Measurements from ENCODE around the gene GAS7.

The GAS7 gene

DNA sequence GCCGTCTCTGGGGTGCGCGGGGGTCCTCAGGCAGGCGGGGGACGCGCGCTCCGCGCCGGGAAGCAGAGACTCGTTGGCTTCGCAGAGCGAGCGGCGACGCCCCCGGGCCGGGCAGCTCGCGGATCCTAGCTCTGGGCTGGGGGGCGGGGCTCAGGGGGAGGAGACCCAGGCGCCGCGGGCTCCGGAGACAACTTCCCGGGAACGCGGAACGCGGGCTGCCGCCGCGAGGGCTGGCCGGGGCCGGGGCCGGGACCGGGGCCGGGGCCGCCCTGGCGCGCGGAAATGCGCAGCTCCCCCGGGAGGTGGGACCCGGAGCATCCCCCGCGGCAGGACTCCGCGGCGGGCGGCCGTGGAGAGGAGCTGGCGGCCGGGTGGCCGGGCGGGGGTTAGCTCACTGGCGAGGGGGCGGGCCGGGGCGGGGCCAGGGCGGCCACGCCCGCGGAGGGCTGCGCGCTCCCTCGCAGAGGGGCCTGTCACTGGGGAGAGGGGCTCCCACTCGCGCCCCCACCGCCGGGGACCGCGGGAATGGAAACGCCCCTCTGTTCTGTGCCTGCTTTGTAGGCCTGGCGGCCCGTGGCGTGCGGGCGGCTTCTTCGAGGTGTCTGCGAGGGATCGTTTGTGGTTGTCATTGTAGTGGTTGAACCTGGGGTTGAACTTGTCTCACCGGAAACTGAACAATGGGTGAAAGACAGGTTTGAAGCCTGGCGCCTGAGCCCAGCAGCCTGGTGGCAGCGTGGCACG lies at the start of gene GAS7:
TSS of gene GAS7 (minus strand) at position 98 of the 741 bp plus-strand sequence.
- peak; percentile 35 for DNase-seq

DNA sequence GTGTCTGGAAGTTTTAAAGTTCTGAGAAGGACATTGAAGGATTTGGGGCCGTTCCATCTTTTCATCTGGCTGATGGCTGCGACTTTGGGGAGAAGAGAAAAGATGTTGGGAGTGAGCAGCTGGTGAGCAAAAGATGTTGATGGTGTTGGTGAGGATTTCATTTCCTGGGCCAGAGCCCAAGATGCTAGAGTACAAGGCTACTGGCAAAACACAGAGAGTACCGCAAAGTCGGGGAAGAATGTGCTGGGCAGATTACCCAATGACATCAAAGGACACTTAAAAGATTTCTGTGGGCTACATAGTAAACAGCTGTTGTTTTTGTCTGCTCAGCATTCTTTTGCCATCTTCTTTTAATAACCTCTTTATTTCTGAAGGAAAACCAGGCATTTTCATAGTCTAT lies 49.4 kb upstream of the GAS7 start:
- DNase-seq: no peak

DNA sequence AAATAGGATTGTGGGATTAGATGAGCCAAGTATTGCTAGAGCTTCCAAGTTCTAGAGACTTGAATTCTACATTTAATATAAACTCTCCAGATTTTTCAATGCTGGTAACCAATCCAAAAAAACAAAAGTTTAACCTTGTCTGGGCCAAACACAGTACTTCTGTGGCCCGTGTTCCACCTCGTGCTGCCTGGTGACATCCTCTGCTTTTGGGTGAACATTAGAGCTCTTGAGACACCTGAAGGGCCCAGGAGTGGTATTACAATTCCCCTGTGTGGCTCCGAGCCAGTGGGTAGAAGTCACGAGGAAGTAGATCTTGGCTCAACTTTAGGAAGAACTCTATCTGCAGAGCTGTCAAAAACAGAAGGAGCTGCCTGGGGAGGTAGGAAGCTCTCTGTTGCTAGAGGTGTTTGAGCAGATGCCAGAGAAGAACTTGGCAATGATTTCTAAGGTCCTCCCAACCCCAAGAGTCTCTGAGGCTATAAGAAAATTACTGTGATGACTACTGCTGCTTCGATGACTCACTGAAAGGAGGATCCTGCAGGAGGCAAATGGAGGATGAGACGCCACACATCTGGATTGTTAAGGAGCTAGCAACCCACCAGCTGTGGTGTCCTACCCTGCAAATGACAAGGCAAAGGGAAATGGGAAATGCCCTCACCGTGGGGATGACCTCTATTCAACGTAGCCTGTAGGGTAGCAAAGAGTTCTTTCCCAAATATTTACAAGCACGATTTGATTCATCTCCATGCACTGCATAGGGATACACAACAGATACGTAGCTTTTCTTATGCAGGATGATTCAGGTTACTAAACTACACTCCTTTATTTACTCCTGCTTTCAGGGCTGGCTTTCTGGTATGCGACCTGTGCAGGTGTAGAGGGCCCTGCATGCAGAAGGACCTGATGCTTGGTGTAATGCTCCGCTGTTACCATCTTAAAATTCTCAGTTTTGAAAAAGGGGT lies 45.8 kb upstream of the GAS7 start:
- DNase-seq: no peak

DNA sequence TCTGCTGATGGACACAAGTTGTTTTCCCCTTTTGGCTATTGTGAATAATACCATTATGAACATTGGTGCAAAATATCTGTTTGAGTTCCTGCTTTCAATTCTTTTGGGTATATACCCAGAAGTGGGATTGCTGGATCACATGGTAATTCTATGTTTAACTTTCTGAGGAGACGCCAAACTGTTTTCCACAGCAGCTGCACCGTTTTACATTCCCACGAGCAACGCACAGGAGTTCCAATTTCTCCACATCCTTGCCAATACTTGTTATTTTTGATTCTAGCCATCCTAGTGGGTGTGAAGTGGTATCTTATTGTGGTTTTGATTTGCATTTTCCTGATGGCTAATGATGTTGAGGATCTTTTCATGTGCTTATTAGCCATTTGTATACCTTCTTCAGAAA lies 43.4 kb upstream of the GAS7 start:
- no peak for DNase-seq

DNA sequence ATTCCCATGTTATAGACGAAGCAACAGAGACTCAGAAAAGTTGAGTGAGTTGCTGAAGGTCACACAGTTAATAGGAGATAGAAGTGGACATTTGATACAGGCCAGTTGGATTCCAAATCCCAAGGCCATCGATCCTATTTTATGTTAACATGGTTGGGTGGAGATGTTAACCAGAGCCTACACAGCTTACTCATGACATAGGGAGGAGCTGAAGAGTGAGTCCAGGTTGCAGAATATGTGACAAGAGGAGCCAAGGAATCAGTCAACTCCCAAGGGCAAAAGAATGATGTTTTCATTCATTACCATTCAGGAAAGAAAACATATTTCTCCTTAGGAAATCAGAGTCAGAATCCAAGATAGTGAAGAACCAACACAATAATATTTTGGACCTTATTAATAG lies 40.3 kb upstream of the GAS7 start:
- no peak for DNase-seq

DNA sequence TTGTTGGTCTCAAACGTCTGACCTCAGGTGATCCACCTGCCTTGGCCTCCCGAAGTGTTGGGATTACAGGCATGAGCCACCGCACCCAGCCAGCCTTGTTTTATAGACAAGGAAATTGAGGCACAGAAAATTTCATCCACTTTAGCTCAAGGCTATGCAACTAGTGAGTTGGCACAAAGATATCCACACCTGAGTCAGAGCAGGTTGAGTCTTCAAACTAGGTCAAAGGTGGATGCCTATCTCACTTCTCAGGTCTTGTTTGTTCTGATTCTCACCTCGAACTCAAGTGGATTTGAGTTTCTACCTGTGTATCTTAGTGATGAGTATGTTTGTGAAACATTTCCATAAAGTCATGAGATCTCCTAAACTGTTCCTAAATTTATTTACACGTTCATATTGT lies 35.6 kb upstream of the GAS7 start:
- DNase-seq: no peak

DNA sequence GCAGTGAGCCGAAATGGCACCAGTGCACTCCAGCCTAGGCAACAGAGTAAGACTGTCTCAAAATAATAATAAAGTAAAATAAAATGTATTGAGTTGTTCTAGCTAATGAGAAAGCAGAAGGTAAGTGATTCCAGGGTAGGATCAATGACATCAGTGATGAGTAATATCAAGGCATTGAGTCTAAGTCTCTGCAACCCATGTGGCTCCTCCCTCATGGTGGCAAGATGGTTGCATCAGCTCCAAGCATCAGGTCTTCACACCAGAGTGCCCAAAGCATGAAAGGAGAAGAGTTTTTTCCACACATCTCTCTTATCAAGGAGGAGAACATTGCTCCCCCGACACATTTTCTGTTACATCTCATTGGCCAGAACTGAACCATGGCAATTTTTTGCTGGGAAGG lies 34.8 kb upstream of the GAS7 start:
- DNase-seq: peak; percentile 9

DNA sequence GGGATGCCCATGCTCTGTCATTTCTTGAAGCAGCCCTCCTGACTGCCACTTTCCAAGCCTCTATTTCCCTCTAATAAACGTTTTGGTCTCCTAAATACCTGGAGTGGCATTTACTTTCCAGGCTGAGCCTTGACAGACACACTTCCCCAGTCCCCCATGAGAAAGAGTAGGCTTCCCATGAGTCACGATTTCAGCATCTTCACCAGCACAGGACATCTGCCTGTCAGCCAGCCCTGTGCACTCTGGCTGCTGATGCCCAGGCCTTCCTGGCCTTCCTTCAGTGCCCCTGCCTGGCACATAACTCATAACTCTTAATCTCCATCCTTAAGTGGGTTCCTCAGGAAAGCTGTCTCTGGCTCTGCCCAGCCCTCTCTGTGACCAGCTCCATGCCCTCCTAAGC lies 30.8 kb upstream of the GAS7 start:
- DNase-seq: no peak

DNA sequence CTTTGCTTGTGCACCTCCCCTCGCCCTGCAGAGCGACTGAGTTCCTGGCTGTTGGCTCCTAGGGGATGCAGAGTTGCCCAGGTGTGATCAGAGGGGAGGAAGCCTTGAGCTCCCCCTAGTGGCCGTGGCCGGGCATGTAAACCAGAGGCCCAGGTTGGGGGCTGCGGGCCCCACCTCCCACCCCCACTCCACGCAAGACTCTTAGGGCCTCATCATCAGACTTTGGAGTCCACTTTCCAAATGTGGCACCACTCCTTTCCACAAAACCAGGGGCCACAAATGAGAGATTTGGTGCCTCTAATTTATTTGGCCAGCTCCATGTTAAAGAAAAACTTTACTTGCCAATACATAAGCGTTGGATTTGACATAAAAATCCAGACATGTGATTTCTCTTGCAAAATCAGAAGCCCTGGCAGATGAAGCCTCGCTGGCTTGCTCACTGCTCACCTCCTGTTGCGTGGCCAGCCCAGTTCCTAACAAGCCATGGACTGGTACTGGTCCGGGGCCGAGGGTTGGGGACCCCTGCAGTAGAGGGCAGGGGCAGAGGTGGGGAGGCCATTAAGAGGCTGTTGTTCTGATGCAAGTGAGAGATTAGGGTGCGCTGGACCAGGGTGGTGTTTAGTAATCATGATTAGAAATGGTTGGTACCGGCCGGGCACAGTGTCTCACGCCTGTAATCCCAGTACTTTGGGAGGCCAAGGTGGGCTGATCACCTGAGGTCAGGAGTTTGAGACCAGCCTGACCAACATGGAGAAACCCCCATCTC lies 28.7 kb upstream of the GAS7 start:
- DNase-seq: peak; percentile 51

DNA sequence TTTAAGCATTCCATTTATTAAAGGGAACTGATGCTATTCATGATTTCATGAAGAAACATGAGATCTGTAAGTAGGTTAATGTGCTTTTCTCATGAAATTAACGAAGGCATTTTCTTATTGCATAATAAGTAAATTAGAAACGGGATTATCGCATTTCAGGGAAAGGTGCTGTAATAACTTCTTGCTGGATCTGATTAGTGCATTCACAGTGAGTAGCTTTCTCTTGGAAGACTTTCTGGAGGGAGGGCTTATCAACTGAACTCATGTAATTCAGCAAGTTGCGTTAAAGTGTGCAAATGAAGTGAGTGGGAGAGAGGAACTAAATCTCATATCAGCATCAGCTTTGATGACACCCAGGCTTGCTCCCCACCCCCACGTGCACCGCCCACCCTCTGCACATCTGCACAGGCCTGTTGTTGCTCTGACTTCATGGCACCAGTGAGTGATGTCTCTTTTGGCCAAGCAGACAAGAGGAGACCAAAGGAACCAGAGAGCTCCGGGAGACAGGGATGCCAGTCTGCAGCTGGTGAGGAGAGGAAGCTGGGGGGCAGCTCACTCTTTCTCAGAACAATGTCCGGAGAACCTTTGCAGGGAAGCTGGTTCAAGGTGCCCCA lies 26.3 kb upstream of the GAS7 start:
- DNase-seq: no peak

DNA sequence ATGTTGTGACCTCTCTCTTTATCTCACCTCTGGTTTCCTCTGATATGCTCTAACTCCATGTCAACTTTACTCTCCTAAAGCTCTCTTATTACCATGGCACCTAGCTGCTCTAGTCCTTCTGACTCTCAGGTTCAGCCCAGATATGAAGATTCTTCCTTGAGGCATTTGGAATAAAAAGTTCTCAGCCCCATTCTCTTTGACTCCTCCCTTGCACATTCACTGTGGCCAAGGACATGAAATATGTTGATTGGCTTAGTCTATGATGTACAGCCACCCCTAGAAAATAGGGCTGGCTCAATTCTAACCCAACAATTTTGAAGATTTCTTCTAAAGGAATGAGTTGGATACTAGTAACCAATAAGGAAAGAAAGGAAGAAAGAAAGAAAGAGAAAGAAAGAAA lies 20.8 kb upstream of the GAS7 start:
- no peak for DNase-seq

DNA sequence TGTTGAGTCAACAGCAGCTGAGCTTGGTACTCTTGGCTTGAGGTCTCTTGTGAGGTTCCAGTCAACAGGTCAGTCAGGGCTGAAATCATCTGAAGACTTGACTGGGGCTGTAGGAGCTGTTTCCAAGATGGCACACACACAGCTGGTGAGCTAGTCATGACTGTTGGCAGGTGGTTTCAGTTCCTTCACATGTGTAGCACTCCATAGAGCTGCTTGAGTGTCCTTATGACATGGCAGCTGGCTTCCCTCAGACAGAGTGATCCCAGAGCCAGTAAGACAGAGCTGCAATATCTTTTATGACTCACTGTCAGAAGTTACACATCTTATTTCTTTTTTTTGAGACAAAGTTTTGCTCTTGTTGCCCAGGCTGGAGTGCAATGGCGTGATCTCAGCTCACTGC lies 19.5 kb upstream of the GAS7 start:
- DNase-seq: no peak

DNA sequence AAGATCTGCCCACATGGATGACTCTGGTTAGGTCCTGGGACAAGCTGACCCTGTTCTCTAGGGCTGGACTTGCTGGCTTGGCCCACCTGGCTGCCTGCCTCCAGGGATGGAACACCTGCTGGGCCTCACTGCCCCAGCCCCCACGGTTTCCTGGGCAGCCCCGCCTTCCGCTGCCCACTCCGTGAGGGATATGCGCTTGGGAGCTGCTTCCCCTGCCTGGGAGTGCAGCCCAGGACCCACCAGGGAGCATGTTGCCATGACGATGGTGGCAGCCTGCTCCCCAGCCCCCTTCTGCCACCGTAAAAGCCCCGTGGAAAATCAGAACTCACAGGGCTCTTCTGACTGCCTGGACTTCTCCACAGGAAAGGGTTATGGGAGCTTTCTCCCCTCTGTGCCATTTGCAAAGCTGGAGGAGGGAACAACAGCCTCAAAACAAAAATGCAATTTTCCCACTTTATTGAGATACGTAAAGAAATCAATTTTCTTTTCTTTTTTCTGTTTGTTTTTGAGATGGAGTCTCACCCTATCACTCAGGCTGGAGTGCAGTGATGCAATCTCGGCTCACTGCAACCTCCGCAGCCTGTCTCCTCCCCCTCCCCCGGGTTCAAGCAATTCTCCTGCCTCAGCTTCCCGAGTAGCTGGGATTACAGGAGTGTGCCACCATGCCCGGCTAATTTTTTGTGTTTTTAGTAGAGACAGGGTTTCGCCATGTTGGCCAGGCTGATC lies 18.0 kb upstream of the GAS7 start:
- DNase-seq: no peak

DNA sequence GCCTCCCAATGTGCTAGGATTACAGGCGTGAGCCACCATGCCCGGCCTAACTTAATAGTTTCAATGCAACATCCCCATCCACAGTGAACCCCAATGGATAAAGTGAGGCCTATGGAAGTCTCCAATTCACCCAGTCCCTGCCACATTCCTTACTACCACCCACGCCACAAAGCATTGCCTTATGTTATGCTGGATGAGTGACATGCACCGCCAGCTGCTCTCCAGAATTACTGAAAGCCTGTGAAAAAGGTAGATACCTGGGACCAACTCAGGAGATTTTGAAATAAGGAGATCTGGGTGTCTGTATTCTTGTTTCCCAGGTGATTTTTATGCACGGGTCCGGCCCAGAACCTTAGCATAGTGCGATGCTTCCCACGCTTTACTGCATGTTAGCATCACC lies 16.9 kb upstream of the GAS7 start:
- DNase-seq: no peak

DNA sequence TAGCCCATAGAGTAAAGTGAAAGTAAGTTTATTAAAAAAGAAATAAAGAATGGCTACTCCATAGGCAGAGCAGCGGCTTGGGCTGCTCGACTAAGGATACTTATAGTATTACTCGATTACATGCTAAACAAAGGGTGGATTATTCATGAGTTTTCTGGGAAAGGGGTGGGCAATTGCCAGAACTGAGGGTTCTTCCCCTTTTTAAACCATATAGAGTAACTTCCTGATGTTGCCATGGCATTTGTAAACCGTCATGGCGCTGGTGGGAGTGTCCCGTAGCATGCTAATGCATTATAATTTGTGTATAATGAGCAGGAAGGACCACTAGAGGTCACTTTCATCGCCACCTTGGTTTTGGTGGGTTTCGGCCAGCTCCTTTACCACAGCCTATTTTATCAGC lies 13.3 kb upstream of the GAS7 start:
- no peak for DNase-seq

DNA sequence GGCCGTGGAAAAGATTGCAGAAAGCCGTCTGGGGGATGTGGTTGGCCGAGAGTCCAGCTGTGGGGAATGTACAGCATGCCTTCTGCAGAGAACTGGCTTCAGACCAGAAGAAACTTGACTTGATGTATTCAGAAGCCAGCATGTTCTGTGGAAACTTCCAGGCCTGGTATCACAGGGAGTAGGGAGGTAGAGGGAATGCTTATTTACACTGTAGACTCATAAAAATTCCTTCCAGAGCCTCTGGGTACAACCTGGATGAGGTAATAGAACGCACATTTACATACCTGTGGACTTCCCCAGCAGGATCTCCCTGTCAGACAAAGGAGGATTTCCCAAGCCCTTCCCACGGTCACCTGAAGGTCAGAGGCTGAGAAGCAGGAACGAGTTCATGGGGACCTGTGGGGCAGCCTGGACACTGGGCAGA lies 11.8 kb upstream of the GAS7 start:
- DNase-seq: no peak

DNA sequence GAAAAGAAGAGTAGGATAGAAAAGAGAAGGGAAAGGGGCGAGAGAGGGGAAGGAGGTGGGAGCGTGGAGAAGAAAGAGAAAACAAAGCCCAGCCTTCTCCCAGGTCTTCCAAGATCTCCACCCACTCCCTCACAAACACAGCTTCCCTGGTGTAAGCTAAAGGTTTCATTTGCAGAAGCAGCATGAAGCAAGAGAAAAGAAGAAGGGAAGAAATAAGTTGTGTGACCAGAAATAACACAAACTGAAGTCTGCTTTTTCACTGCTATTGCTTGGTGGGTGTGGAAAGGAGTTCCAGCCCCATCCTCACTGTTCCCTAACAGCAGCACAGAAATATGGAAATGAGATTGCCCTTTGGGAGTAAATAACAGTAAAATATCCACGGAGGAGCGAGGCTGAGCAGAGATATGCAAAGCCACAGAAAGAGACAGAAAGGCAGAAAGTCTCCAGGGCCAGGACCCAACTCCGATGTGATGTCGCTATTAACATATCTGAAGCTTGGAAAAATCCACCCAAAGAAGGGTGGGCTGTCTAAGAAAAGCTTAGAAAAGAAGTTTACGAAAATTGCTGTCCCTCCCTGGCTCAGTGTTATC lies 10.3 kb upstream of the GAS7 start:
- DNase-seq: no peak

DNA sequence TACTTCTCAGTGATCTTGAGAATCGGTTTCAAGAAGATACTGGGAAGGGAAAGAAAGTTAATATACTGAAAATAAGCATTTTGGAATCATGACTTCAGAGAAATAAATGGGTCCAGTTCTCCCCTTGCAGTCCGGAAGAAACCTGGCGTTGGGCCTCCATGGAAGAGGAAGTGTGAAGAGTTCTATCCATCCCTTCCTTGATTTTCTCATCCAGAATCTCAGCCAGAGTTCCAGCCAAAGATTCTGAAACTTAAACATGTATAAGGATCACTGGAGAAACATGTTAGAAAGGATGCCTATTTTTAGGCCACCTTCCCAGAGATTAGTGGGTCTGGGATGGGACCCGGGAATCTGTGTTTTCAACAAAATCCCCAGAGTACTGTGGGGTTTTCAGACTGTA lies 8.7 kb upstream of the GAS7 start:
- no peak for DNase-seq

DNA sequence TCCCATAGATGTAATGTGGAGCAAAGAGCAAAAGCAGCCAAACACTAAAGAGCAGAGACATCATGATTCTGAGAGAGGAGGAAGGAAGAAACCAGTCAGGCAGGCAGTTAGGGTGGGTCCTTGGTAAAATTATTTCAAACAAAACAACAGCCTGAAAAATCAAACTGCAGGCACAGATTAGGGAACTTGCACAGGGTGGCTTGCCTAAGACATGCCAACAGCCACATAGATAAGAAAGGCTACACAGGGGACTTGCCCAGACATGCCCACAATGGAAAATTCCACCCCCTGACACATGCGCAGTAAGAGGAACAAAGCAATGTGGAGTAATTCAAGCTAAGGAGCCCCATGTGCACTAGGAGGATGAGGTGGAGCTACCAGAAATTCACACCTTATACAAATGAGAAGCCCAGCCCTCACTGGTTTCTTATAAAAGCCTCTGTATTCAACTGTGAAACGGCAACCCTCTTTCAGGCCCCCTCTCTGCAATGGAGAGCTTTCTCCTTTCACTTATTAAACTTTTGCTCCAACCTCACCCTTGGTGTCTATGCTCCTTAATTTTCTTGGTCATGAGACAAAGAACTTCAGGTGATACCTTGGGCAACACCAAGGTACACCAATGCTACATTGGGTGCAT lies 7.3 kb upstream of the GAS7 start:
- DNase-seq: no peak

DNA sequence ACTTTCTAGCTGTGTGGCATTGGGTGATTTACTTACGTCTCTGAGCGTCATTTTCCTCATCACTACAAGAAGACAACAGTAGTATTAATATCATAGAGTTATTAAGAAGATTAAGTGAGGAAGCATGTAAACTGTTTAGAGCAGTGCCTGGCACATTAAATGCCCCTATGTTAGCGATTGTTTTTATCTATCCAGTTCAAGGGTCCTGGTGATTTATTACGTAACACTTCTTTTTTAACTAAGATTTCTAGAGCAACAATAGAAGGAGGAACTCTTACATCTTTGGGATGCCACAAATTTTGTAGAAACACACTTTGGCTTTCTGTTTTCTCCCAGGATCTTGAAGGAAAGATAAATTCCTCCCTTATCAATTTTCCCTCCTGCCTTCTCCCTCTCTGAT lies 3.3 kb upstream of the GAS7 start:
- DNase-seq: no peak

DNA sequence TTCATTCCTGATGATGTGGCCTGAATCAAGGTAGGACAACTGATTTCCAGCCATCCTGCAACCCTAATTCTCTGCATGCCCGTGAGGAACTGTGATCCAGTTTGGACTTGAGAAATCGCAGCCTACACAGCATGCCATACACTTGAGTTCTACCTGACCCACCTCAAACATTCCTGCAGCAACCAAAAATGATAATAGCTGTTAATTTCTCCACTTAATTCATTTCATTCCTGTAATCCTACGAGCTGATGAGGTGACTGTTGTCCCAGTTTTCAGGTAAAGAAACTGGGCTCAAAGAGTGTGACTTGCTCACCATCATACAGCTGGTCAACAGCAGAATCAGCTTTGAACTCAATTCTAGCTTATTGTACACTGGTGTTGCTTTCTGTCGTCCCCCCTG lies 2.2 kb upstream of the GAS7 start:
- DNase-seq: no peak

Measured in activated CD4-positive, alpha-beta T cell treated with anti-CD3 and anti-CD28 coated beads, Interleukin-2, Interleukin-6, amounts not matched to agents 100 ng/mL and 50 ng/mL, durations not matched to agents 16 hours and 8 hours (primary cell).